KBM-7 (cell line): ENCODE measurements around the gene CCDC69.
"Not testable (repeated sequence)": the region's sequence is repeated elsewhere in the genome, so short reads cannot be mapped to it uniquely, and the experiment has no call there.

Experiments used
- DNase-seq: peaks from one replicate; pipeline ENCODE4 v3.0.0-alpha.2; 2015
- in situ Hi-C: fragments of 300-500 bp; cut with MboI; formaldehyde crosslinking; loops from 2 replicates; pipeline ENCODE4 v1.14.3; 2020; ENCODE audit warnings: low sequenced_read_pairs, low pct_unique_long_range_greater_than_20kb, mixed read lengths

CCDC69 gene

DNA sequence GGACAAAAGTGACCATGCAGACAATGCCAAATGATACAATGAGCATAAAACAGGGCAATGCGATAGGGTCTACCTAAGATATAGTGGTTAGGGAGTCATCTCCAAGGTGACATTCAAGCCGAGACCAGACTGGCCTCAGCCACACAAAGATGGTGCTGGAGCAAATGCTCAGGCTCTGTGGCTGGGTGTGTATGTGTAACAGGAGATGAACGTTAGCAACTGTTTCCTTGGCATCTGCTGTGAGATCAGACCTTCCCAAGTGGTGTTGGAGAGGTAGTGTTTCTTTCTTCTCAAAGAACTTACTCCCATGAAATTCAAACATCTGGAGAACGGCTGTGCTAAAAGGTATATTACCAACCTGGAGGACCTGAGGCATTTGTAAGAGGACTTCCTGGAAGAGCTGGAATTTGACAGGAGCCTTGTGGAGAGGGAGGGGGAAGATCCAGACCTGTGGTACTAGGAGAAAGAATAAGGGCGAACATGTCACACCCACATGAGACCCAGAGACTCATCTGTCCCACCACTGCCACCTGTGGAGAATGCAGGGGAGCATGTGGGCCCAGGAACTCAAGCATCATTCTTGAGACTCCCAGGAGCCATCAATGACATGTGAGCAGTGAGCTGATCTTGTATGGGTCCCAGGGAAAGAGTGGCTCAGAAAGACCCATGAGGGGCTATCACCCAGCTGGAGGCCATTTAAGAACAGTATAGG, 45.0 kb downstream of the CCDC69 start:
- in situ Hi-C loops, result no loop called here
- DNase-seq, result no peak

GRCh38 chr5:151178372-151178771, 45.5 kb downstream of the CCDC69 start:
- in situ Hi-C loops, result no loop called here
- DNase-seq, result no peak

DNA sequence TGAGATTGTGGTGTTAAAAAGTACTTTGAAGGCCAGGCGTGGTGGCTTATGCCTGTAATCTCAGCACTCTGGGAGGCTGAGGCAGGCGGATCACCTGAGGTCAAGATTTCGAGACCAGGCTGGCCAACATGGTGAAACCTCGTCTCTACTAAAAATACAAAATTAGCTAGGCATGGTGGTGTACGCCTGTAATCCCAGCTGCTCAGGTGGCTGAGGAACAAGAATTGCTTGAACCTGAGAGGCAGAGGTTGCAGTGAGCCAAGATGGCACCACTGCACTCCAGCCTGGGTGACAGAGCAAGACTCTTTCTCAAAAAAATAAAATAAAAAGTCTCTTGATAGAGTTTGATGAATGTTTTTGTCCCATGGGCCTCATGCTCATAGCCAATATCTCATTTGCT, 47.6 kb downstream of the CCDC69 start:
- DNase-seq, in situ Hi-C loops: not testable (repeated sequence)

DNA sequence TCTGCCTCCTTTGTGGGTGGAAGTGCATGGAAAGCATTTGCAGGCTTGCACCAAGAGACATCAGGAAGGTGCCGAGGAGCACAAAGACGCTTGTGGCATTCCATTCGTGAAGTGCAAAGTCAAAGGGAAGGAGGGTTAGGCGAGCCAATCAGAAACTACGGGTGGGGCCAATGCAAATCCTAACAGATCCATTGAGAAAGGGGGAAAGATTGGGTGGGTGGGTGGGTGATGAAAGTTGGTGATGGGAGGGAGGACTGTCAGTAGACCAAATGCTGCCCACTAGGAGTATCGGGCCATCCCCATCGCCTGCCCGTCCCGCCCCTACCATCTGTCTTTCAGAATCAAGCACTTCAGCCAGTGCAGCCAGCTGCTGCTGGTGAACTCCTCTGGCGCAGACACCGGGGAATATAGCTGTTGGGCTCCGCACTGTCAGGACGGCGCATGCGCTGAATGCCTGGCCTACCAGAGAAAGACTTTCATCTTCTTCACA, 49.2 kb downstream of the CCDC69 start:
- in situ Hi-C loops, result no loop called here
- no peak for DNase-seq

- no peak for DNase-seq
- in situ Hi-C loops, result no loop called here
Measured at GRCh38 chr5:151173711-151174611, 49.9 kb downstream of the CCDC69 start.

DNA sequence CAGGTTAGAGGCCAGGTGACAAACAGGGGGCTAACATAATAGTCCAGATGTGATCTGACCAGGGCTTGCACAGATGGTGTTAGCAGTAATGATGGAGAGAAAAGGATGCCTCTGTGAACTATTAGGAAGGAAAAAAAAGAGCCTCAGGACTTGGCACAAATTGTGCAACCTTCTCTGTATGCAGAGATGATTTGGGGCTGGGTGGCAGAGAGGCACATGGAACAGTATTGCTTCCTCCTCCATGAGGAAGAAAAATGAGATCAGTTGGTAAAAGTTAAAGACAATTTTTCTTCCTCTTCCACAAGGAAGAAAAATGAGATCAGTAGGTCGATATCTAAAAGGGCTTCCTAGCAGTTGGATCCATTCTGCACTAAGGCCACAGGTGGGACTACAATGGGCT, 52.4 kb downstream of the CCDC69 start:
- in situ Hi-C loops, result no loop called here
- no peak for DNase-seq

DNA sequence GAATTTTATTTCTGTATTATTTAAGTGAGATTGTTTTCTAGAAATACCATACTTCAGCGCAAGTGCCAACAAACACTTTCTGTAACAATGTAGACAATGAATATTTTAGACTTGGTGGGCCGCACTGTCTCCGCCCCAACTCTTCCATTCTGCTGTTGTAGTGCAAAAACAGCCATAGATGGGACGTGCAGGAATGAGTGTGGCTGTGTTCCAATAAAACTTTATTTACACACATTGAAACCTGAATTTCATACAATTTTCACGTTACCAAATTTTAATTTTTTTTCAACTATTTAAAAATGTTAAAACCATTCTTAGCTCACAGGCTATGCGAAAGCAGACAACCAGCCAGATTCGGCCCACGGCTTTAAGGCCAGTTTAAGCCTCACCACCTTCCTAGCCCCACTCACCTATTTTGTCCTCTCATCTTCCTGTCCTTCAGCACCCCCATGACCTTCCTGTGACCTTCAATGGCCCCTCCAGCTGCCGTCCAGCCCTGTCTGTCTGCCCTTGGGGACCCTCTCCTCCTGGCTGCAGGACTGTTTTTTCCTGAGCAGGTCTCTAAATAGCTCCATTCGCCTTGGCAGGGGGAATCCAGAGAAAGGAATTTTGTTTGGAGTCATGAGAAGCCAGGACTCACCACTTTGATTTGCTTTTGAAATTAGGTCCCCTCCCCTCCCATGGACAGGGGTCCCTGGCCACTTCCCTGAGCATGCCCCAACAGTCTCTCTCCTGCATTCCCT, 55.1 kb downstream of the CCDC69 start:
- DNase-seq, result no peak
- in situ Hi-C loops, result no loop called here

GRCh38 chr5:151167022-151167421, 56.9 kb downstream of the CCDC69 start:
- in situ Hi-C loops, result no loop called here
- DNase-seq, result no peak

- peak; percentile 91 for DNase-seq
- in situ Hi-C loops, result no loop called here
Measured at GRCh38 chr5:151164687-151165392, 59.1 kb downstream of the CCDC69 start.

DNA sequence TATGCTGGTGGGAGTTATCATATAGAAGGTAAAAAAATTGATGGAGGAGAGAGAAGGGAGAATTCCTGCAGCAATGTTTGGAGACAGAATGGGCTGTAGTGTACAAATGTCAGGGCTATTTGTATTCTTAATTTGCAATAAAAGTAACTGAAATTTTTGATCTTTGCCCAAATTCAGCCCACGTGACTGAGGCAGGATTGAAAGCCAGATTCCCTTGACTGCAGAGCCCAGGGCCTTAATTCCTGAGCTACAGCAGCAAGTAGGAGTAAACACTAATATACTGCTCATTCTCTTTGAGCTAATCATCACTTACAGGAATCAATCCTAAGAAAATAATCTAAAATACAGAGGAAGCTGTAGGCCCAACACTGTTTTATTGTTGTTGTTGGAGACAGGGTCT, 61.1 kb downstream of the CCDC69 start:
- DNase-seq, result no peak
- in situ Hi-C loops, result no loop called here

- DNase-seq, result no peak
- in situ Hi-C loops, result no loop called here
Measured at GRCh38 chr5:151159649-151160373, 64.1 kb downstream of the CCDC69 start.

DNA sequence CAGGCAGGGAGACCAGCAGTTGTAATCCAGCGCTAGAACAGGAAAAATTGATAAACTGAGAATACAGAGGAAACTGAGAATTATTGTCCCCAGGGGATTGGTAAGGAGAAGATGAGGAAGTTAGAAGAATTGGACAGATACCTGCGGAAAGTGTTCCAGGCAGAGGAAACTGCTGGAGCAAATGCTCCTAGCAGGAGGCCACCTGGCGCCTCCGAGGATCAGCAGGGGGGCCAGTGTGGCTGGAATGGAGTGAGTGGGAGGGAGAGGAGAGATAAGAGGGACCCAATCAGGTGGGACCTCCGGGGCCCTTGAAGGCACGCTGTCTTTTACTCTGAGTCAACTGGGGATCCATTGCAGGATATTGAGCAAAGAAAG, 65.6 kb downstream of the CCDC69 start:
- peak; percentile 41 for DNase-seq
- in situ Hi-C loops, result no loop called here

DNA sequence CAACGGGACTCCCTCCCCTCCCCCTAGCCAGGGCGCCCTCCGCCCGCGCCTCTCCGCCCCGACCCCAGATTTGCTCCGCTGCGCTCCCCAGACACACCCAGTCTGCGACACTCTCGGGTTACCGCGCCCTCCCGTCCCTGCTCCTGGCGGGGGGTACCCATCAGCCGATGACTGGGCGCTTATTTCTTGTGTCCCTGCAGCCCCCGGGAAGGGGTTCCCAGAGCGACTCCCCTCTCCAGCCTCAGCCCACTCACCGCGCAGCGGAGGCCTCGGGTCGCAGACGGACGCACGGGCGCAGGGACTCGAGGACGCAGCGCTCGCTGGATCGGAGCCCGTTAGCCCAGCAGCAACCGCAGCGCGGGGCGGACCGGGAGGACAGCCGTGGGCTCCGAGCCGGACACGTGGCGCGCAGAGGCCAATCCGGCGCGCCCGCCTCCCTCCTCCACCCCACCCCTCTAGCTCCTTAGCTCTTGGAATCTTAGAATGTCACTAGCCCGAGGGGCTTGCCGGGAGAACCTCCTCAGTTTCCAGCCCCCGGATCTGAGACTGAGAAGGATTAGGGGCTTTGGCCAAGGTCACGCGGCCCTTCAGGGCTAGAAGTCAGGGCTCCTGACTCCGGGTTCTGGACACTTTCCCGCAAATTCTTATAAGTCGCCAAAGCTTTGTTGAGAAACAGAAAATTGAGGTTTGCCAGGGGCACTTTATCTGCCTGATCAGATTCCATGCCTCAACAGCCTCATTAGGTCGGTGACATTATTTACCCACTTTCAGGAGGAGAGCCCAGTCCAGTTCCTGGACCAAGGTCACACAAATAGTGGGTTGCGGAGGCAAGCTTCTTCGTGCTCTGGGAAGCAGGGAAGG, 66.2 kb downstream of the CCDC69 start, which contains the start of gene ANXA6:
Gene ANXA6 (minus strand): TSS at position 354 of the 861 bp plus-strand sequence. CDS start 9,878 bp downstream, outside the sequence.
- peak; percentile 82 for DNase-seq
- in situ Hi-C loops, result no loop called here

GRCh38 chr5:151156507-151157420, 67.1 kb downstream of the CCDC69 start:
- peak; percentile 15 for DNase-seq
- in situ Hi-C loops, result no loop called here

DNA sequence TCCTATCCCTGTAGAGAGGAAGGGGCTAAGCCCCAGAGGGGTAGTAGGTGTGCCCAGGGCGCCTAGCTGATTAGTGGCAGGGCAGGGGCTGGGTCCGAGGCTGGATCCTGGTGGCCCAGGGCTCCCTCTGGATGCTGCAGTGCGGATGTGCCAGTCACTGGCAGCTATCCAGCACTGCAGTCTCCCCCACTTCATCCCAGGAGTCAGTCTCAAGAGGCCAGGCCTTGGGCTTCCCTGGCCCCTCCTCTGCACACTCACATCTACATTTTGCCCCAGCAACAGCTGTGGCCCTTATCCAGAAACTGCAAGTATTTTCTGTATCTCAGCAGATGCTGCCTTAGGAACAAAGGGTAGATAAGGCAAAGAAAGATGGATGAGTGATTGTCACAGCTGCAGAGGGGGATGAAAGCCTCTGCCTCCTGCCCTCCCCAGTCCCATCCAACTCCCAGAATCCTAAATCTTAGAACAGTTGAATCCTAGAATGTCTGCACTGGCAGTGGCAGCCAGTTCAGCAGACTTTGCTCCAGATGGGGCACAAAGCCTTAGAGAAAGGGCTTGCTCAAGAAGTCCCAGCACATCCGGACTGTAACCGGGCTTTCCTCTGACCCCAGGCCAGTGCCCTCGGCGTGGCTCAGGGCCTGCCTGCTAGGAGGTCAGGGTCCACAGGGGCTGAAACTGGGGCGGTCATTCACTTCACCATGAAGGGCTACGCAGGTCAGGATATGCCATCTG, 68.0 kb downstream of the CCDC69 start:
- peak; percentile 16 for DNase-seq
- in situ Hi-C loops, result no loop called here
